SU-DHL-6 (cell line): ENCODE measurements around the gene UQCC2.

Experiments used
- H2AFZ ChIP-seq: fragments of 200-600 bp; sonication (generic); 2 replicates; pipeline ENCODE4 v1.6.1; 2014; ENCODE audit warnings: low read depth, mild to moderate bottlenecking, moderate library complexity, mixed read lengths, antibody characterized with exemption, low read length; ENCODE audit not compliant: severe bottlenecking
- H3F3A ChIP-seq: fragments of 200-600 bp; shearing (Covaris generic); 2 replicates; pipeline ENCODE4 v1.6.0; 2016; ENCODE audit warnings: antibody characterized with exemption, mild to moderate bottlenecking; ENCODE audit not compliant: insufficient read depth
- H3K27ac ChIP-seq: fragments of 200-600 bp; sonication (generic); 2 replicates; pipeline ENCODE4 v1.5.1; 2016; ENCODE audit warnings: low read depth, mild to moderate bottlenecking, low read length, moderate library complexity, mixed read lengths
- H3K27me3 ChIP-seq: fragments of 200-600 bp; sonication (generic), shearing (Covaris generic); 2 replicates; pipeline ENCODE4 v1.6.0; 2014; ENCODE audit warnings: mild to moderate bottlenecking, low read length
- H3K36me3 ChIP-seq: fragments of 200-600 bp; sonication (generic); 2 replicates; pipeline ENCODE4 v1.6.1; 2014; ENCODE audit warnings: mild to moderate bottlenecking, low read length, mixed read lengths
- H3K4me2 ChIP-seq: fragments of 300-600, 200-600 bp; shearing (Covaris generic), sonication (generic); 2 replicates; pipeline ENCODE4 v1.6.0; 2014; ENCODE audit warnings: low read length, low read depth, mild to moderate bottlenecking; ENCODE audit not compliant: poor library complexity, severe bottlenecking
- H3K4me3 ChIP-seq: fragments of 200-600 bp; sonication (generic); 2 replicates; pipeline ENCODE4 v1.5.1; 2014; ENCODE audit warnings: antibody characterized with exemption, low read length, mild to moderate bottlenecking, mixed read lengths; ENCODE audit not compliant: insufficient read depth, poor library complexity, severe bottlenecking
- H3K79me2 ChIP-seq: fragments of 200-600 bp; sonication (generic); 2 replicates; pipeline ENCODE4 v1.6.1; 2014; ENCODE audit warnings: mild to moderate bottlenecking, low read length, moderate library complexity; ENCODE audit not compliant: insufficient read depth
- H3K9ac ChIP-seq: fragments of 200-600 bp; sonication (generic); 2 replicates; pipeline ENCODE4 v1.7.0; 2014; ENCODE audit warnings: mild to moderate bottlenecking, low read length
- H3K9me2 ChIP-seq: fragments of 200-600 bp; sonication (generic); replicated peaks from 2 replicates; pipeline ENCODE4 v1.6.1; 2014; ENCODE audit warnings: low read length; ENCODE audit not compliant: insufficient read depth
- H3K9me3 ChIP-seq: fragments of 200-600 bp; sonication (generic); 2 replicates; pipeline ENCODE4 v1.6.1; 2014; ENCODE audit warnings: low read length, mixed read lengths; ENCODE audit not compliant: insufficient read depth
- H4K20me1 ChIP-seq: fragments of 200-600 bp; sonication (generic); 2 replicates; pipeline ENCODE4 v1.6.1; 2014; ENCODE audit warnings: low read depth, mild to moderate bottlenecking, antibody characterized with exemption, low read length, moderate library complexity, mixed read lengths
- EZH2phosphoT487 ChIP-seq: fragments of 200-600 bp; sonication (generic), shearing (Covaris generic); conservative IDR thresholded peaks from 2 replicates; pipeline ENCODE4 v1.6.1; 2018; ENCODE audit warnings: mild to moderate bottlenecking, antibody characterized with exemption, low read length, moderate library complexity, mixed read lengths
- TF ChIP-seq, protein P1 (sequence below): fragments of 200-600 bp; sonication (generic); IDR thresholded peaks from one replicate; pipeline ENCODE4 v1.5.1; 2017; ENCODE audit warnings: antibody characterized with exemption, mild to moderate bottlenecking, low read length, moderate library complexity; ENCODE audit not compliant: insufficient read depth, poor library complexity, severe bottlenecking

Gene UQCC2

DNA sequence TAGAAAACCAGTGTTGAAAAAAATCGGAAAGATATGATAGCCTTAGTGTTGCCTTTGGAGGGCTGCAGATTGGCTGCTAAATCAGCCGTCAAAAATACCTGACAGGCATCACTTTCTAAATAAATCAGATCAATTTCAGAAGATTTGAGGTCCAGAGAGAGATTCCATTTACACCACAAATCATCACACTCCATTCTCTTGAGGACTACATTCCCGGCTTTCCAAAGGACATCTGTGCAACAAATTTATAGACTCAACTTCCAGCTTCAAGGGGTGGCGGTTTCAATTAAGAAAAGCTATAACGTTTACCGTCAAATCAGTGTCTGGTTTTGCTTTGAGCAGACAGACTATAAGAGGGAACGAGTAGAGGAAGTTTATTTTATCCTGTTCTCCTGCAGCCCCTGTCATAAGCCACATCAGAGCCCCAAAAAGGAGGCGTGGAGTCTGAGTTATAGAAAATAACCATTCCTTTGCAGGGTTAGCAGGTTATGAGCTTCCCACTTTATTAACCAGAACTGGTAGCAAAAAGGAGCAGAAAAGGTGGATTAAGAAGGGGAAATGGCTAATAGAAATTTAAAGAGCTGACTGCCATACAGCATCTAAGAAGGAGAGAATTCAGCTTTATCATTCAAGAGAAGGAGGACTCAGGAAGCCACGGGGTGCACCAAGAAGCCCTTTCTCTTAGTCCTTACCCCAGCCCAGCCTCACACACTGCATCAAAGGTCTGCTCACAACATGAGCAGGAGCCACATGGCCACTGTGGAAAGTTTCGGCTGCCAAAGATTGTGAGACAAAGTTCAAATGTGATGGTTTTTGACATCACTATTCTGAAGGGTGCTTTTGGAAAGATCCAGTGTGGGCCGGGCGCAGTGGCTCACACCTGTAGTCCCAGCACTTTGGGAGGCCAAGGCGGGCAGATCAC is 12.9 kb upstream of the UQCC2 start:
- no peaks in the 10 kb centered on the region for H3K9me3 ChIP-seq
- no peaks in the 10 kb centered on the region for H3K36me3 ChIP-seq
- H3K27ac ChIP-seq: no peak overlapping the region
- H3K79me2 ChIP-seq: no peaks in the 10 kb centered on the region
- H3K9me2 ChIP-seq: no peaks in the 10 kb centered on the region
- H3F3A ChIP-seq: no peaks in the 10 kb centered on the region
- TF ChIP-seq, protein P1, sequence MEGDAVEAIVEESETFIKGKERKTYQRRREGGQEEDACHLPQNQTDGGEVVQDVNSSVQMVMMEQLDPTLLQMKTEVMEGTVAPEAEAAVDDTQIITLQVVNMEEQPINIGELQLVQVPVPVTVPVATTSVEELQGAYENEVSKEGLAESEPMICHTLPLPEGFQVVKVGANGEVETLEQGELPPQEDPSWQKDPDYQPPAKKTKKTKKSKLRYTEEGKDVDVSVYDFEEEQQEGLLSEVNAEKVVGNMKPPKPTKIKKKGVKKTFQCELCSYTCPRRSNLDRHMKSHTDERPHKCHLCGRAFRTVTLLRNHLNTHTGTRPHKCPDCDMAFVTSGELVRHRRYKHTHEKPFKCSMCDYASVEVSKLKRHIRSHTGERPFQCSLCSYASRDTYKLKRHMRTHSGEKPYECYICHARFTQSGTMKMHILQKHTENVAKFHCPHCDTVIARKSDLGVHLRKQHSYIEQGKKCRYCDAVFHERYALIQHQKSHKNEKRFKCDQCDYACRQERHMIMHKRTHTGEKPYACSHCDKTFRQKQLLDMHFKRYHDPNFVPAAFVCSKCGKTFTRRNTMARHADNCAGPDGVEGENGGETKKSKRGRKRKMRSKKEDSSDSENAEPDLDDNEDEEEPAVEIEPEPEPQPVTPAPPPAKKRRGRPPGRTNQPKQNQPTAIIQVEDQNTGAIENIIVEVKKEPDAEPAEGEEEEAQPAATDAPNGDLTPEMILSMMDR: no peak
- no peak for TF ChIP-seq EZH2phosphoT487
- H3K4me2 ChIP-seq: no peak overlapping the region
- no peak overlapping the region for H3K9ac ChIP-seq
- no peak overlapping the region for H2AFZ ChIP-seq
- no peaks in the 10 kb centered on the region for H4K20me1 ChIP-seq
- H3K27me3 ChIP-seq: 0 out of 2 replicates have a peak, but pooled peaks cover 4% of the 10 kb centered on the region
- no peak overlapping the region for H3K4me3 ChIP-seq

DNA sequence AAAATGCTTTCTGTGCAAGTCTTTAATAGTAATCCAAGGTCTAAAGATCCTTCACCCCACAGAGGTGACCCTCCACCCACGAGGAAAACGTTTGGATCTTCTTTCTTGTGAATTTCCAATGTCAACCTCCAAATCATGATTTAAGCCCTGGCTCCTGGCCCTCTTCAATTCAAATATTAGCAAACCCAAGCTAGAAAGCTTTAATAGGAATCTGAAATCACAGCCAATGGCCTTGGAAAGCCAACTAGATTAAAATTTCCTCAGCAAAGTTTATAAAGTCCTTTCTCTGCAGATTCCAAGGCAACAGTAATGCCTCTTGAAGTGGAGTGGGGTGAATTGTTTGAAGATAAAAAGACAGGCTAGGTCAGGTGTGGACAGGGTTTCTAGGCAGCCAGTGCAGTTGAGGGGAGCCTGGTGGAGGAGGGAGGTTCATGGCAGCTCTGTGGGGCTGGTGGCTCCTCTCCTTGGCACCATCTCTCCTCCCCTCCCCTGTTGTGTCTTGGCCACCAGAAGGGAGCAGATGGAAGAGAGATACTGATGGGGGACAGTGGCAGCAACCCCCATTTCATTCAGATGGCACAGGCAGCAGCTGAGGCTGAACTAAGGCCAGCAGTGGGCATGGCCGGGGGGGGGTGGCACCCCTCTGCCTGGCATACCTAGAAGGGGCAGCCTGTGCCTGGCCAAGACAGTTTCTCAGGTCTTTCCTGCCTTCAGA is 12.0 kb upstream of the UQCC2 start:
- H3K79me2 ChIP-seq: no peaks in the 10 kb centered on the region
- H3K9me2 ChIP-seq: no peaks in the 10 kb centered on the region
- TF ChIP-seq, protein P1: no peak
- no peak for TF ChIP-seq EZH2phosphoT487
- H3K9ac ChIP-seq: no peak overlapping the region
- no peak overlapping the region for H3K4me3 ChIP-seq
- H3K36me3 ChIP-seq: no peaks in the 10 kb centered on the region
- H3F3A ChIP-seq: no peaks in the 10 kb centered on the region
- H4K20me1 ChIP-seq: no peaks in the 10 kb centered on the region
- no peaks in the 10 kb centered on the region for H3K9me3 ChIP-seq
- H3K4me2 ChIP-seq: no peak overlapping the region
- H3K27ac ChIP-seq: no peak overlapping the region
- 0 out of 2 replicates have a peak, but pooled peaks cover 4% of the 10 kb centered on the region for H3K27me3 ChIP-seq
- no peak overlapping the region for H2AFZ ChIP-seq

DNA sequence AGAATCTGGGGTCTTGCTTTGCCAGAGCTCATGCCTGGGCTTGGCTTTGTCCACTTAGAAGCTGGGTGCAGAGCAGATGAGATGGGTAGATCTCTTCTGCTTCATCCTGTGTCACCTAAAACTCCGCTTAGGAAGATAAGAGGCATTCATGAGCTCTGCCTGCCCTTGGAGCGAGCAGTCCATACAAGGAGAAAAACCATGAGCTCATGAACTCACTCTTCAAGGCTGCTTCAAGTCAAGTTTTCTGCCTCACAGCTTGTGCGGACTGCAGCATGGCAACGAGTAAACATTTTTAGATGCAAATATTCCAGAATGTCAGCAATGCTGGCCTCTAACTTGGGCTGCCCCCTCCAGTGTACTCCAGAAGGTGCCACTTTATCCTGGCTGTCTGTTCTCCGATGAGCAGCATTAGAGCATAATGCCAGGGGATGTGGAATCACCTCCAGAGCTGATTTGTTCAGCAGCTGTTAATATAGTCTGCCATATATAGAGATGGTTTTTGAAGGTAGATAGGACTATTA is 10.7 kb upstream of the UQCC2 start:
- Histone ChIP-seq H3K9ac (no peak overlapping the region), H3K9me3 (no peaks in the 10 kb centered on the region), H2AFZ (no peak overlapping the region), H3K27me3 (0 out of 2 replicates have a peak, but pooled peaks cover 4% of the 10 kb centered on the region), H3K9me2 (no peaks in the 10 kb centered on the region), H3K79me2 (no peaks in the 10 kb centered on the region), H3F3A (no peaks in the 10 kb centered on the region), H3K4me2 (no peak overlapping the region), H3K36me3 (no peaks in the 10 kb centered on the region), H3K4me3 (no peak overlapping the region), H4K20me1 (no peaks in the 10 kb centered on the region), H3K27ac (no peak overlapping the region)
- TF ChIP-seq, protein P1: no peak
- TF ChIP-seq EZH2phosphoT487: no peak
